ENCODE results near the gene ELAVL4. TPM values are rescaled to one million over a fixed set of nuclear protein-coding genes. Genes with fewer than 3 reads are reported as not detected.

Gene ELAVL4
- total RNA-seq, 1 experiment from 2014 or later = 0.50 TPM

GRCh38 chr1:50232336-50232735 lies 123.6 kb downstream of the ELAVL4 start (continued):
- TF ChIP-seq ERG (CRISPR knock-in tag; IDR thresholded peaks at IDR 0.05) (no peak), MXD4 (CRISPR knock-in tag; IDR thresholded peaks at IDR 0.05; ENCODE audit: borderline replicate concordance) (no peak), CDX4 (CRISPR knock-in tag; IDR thresholded peaks at IDR 0.05; ENCODE audit: borderline replicate concordance) (no peak), ZNF138 (CRISPR knock-in tag; conservative IDR thresholded peaks at IDR 0.05) (no peak), ZNF396 (CRISPR knock-in tag; IDR thresholded peaks at IDR 0.05; ENCODE audit: borderline replicate concordance) (no peak), USF2 (CRISPR knock-in tag; IDR thresholded peaks at IDR 0.05) (no peak)

GRCh38 chr1:50236656-50237055 lies 127.9 kb downstream of the ELAVL4 start:
- Mint-ChIP-seq H3K36me3 (peaks cover 22% of the 10 kb centered on the region), H3K9me3 (peaks cover 58% of the 10 kb centered on the region), H3K4me1 (no peaks in the 10 kb centered on the region), H3K27ac (no peak overlapping the region), H3K4me3 (no peak overlapping the region), H3K27me3 (ENCODE audit: low read depth) (peaks cover 11% of the 10 kb centered on the region)
- ATAC-seq (no peak), DNase-seq (ENCODE audit: low spot score) (no peak)
- no peak for TF ChIP-seq ZNF425 (CRISPR knock-in tag; conservative IDR thresholded peaks at IDR 0.05)
- no peak for TF ChIP-seq MXD4 (CRISPR knock-in tag; IDR thresholded peaks at IDR 0.05; ENCODE audit: borderline replicate concordance)
- POLR2A ChIA-PET = no interaction called here
- CTCF ChIA-PET = no interaction called here

- Mint-ChIP-seq H3K4me3 (no peak overlapping the region), H3K27ac (no peak overlapping the region), H3K4me1 (no peaks in the 10 kb centered on the region), H3K36me3 (peaks cover 22% of the 10 kb centered on the region), H3K27me3 (ENCODE audit: low read depth) (peaks cover 11% of the 10 kb centered on the region), H3K9me3 (peaks cover 58% of the 10 kb centered on the region)
- no peak for ATAC-seq
- ChIA-PET POLR2A (no interaction called here), CTCF (no interaction called here)
- no peak for DNase-seq (ENCODE audit: low spot score)
- TF ChIP-seq CBFB (CRISPR knock-in tag; IDR thresholded peaks at IDR 0.05; ENCODE audit: low read depth) = no peak
- no peak for TF ChIP-seq E2F1 (CRISPR knock-in tag; IDR thresholded peaks at IDR 0.05)
- no peak for TF ChIP-seq JAZF1 (CRISPR knock-in tag; IDR thresholded peaks at IDR 0.05)
- TF ChIP-seq SMAD3 (CRISPR knock-in tag; IDR thresholded peaks at IDR 0.05; ENCODE audit: borderline replicate concordance) = no peak
Measured at GRCh38 chr1:50237056-50237455, 128.3 kb downstream of the ELAVL4 start.

- Mint-ChIP-seq H3K27ac (no peak overlapping the region), H3K4me1 (no peaks in the 10 kb centered on the region), H3K4me3 (no peak overlapping the region), H3K9me3 (peaks cover 11% of the 10 kb centered on the region), H3K36me3 (no peaks in the 10 kb centered on the region), H3K27me3 (ENCODE audit: low read depth) (peaks cover 3% of the 10 kb centered on the region)
- ATAC-seq (no peak), DNase-seq (ENCODE audit: low spot score) (no peak)
- POLR2A ChIA-PET = no interaction called here
- CTCF ChIA-PET = interaction anchor here (1.1 kb wide), 1 partner anchor 11 kb away, joined by 3 read pairs; no protein-coding TSS in a partner anchor
- no peak for TF ChIP-seq ZNF219 (CRISPR knock-in tag; IDR thresholded peaks at IDR 0.05; ENCODE audit: borderline replicate concordance)
- TF ChIP-seq ZNF671 (CRISPR knock-in tag; IDR thresholded peaks at IDR 0.05) = no peak
- TF ChIP-seq USF2 (CRISPR knock-in tag; IDR thresholded peaks at IDR 0.05) = no peak
- no peak for TF ChIP-seq NR3C1 (CRISPR knock-in tag; conservative IDR thresholded peaks at IDR 0.05; ENCODE audit: low read depth)
- no peak for TF ChIP-seq FOXK1 (CRISPR knock-in tag; IDR thresholded peaks at IDR 0.05)
- no peak for TF ChIP-seq NFATC4 (CRISPR knock-in tag; IDR thresholded peaks at IDR 0.05)
- no peak for TF ChIP-seq ELF4 (CRISPR knock-in tag; IDR thresholded peaks at IDR 0.05; ENCODE audit: low read depth)
- TF ChIP-seq JAZF1 (CRISPR knock-in tag; IDR thresholded peaks at IDR 0.05) = no peak
- no peak for TF ChIP-seq RORB (CRISPR knock-in tag; IDR thresholded peaks at IDR 0.05)
- no peak for TF ChIP-seq SOX15 (CRISPR knock-in tag; IDR thresholded peaks at IDR 0.05)
- TF ChIP-seq RELA (CRISPR knock-in tag; IDR thresholded peaks at IDR 0.05; ENCODE audit: borderline replicate concordance) = no peak
- no peak for TF ChIP-seq ERG (CRISPR knock-in tag; IDR thresholded peaks at IDR 0.05)
- no peak for TF ChIP-seq NR2C2 (CRISPR knock-in tag; IDR thresholded peaks at IDR 0.05)
- TF ChIP-seq GTF2I (CRISPR knock-in tag; conservative IDR thresholded peaks at IDR 0.05) = no peak
Measured at GRCh38 chr1:50243939-50244338, 135.2 kb downstream of the ELAVL4 start.
